ENCODE results near the gene NRSN1.

The NRSN1 gene, protein sequence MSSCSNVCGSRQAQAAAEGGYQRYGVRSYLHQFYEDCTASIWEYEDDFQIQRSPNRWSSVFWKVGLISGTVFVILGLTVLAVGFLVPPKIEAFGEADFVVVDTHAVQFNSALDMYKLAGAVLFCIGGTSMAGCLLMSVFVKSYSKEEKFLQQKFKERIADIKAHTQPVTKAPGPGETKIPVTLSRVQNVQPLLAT

DNA sequence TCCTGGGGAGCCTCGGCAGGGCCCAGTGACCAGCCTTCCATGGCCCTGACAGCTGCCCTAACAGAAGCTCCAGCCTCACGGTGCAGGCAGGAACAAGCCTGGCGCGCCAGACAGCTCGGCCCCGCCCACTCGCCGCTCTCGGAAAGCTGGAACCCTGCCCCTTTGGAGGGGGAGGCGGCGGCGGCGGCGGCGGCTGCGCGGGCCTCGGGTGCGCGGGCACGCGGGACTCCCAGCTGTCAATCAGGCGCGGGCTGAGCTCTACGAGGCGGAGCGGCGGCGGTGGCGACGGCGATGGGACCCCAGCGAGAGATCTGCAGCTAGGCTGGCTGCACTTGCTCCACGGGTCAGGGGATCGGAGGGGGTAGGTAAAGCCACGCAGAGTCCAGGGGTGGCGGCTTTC lies at the start of gene NRSN1:
Gene NRSN1 (plus strand): TSS at position 236 of the 400 bp plus-strand sequence. CDS start 8,113 bp downstream, outside the sequence.
- DNase-seq (ENCODE audit: low read depth in 3 of 3), result no peak

DNA sequence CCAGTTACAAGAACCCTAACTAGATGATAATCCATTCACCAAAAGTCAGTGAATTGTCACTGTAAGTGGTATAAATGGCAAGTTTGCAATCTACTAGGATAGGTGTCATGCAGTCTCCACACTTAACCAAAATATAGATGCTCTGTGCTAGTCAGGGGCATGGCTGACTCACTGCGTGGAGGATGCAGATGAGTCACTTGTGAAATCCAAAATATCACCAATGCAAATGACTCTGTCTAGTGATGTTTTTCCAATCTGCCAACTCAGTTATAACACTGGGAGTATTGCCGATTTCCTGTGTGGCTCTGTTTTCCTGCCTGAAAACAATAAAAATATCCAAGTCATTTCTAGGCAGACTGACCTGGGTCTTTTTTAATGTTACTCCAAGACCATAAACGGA lies 47.8 kb upstream of the NRSN1 start:
- DNase-seq (ENCODE audit: low read depth in 3 of 3), result no peak

DNA sequence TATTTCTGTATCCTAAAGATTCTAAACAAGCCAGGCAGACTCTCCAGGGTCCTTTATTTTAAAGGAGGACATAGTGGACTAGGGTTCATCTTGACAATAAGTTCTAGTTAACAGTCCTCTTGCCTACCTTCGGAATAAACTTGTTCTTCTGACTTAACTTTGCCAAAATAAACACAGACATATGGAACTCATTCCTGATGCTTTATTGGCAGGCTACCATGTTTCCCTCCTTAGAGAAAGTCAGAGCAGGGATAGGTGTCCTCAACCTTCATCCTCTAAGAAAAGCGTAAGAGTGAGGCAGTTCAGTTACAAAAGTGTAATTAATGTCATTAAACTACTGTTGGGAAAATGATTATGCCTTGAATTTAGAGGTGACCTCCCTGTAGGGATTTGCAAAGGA lies 46.9 kb upstream of the NRSN1 start:
- no peak for DNase-seq (ENCODE audit: low read depth in 3 of 3)

DNA sequence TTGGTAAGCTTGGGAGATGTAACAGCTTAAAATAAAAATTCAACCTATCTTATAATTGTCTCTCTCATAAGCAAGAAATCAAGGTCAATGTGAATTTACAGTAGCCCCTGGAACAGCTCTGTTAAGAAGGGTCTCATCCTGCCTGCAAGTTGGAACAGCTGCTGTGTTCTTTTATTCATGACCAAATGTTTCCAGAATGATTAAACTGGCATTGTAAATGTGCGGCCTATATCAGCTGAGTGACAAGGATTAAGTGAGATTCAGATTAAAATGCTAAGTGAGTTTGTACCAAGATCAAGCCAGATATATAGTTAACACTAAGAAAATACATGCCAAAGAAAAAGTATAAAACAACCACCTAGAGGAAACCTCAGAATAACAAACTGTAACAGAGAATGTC lies 45.3 kb upstream of the NRSN1 start:
- no peak for DNase-seq (ENCODE audit: low read depth in 3 of 3)

DNA sequence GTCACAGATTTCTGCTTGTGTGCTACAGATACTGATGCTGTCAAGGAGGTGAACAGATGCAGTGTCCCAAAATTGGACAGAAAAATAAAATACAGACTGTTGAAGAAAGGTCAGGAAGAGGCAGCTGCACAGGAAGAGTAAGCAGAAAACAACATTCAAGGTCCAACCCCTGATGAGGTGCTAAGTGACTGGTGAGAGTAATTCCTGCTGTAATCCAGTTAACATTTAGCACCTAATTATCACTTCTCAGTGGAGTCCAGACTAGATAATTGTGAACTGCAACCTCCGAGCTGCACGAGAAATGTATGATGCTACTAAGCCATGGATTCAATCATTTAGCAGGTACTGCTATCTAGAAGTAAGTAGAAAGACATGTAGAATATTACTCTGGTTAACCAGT lies 36.3 kb upstream of the NRSN1 start:
- DNase-seq (ENCODE audit: low read depth in 3 of 3), result no peak

DNA sequence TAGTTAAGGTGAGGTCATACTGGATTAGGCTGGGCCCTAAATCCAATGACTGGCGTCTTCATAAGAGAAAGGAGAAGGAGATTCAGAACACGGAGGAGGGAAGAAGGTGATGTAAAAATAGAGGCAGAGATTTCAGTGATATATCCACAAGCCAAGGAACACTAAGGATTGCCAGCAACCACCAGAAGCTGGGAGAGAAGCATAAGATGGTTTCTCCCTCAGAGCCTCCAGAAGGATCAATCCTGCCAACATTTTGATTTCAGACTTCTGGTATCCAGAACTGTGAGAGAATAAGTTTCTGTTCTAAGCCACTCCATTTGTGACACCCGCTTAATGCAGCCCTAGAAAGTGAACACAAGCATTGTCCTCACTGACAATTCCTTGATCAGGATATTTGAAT lies 33.6 kb upstream of the NRSN1 start:
- no peak for DNase-seq (ENCODE audit: low read depth in 3 of 3)

DNA sequence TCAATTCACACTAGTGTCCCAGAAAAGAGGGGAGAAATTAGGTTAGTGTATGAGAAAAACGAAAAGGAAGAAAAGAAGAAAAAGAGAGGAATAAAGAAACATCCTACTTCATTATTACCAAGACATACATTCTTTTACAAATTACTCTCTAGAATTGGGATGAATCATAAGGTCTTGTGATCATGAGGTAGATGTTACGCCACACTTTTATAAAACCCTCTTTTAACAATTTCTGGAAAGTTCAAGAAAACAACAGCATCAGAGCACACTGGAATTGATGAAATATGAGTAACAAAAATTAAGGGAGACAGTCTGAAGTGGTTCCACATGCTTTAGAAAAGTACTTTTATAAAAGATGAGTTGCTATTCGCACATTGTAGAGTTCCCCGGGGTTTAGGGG lies 32.6 kb upstream of the NRSN1 start:
- no peak for DNase-seq (ENCODE audit: low read depth in 3 of 3)

DNA sequence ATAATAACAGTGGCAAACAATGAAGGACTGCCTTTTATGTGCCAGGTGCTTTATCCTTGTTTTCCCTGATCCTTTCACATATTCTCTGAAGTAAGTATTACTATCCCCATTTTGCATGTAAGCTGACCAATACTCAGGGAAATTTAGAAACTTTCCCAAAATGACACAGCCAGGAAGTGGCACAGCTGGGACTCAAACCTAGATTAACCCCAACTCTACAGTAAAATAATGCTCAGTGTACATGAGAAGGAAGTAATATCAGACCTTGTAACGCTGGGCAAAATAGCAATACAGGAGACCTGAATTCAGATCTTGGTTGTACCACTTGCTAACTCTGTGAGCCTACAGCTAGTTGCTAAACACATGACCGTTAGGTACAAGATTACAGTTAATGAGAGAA lies 26.8 kb upstream of the NRSN1 start:
- no peak for DNase-seq (ENCODE audit: low read depth in 3 of 3)

DNA sequence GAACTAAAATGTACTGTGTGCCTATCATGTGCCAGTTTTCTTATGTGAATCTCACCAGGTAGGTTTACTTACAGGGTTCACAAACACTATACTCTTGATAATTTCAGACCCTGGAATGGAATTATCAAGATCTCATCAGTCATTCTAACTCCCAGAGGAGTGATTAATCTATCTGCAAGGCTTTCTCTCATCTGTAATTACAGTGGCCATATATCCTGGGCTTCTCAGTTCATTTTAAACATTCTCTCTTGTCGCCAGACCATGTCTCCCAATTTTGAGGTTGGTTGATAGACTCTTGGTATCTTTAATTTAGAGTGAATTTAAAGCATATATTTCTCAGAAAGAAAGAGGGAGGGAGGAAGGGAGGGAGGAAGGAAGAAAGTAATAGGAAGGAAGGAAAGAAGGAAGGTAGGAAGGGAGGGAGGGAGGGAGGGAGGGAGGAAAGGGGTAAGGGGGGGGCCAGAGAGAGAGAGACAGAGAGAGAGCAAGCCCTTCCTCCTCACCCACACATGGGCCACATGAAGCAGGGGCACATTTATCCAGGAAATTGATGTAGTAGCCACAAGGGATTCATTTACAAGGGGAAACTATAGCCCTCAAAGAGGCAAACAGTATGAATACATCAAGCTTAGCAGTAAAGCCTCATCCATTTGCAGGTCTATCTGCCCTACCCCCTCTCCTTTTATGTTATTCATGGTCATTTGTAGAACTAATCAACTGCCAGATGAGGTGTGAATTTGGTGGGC lies 25.8 kb upstream of the NRSN1 start:
- no peak for DNase-seq (ENCODE audit: low read depth in 3 of 3)

DNA sequence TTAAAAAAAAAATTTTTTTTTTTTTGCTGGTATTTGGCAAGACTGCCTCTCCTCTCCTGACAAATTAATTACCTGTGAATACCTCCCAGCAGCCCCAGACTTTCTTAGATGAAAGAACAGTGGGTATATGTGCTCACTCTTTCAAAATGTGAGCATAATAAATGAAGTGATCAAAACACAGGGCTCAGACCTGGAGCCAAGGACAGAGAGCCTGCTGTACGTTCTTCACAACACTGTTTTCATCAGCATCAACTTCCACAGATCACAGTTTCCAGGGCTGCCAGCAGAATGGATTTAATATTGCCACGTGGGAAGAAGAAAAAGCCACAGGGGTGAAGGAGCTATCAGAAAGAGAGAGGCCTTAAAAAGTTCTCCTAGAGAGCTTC lies 25.3 kb upstream of the NRSN1 start:
- DNase-seq (ENCODE audit: low read depth in 3 of 3), result no peak

DNA sequence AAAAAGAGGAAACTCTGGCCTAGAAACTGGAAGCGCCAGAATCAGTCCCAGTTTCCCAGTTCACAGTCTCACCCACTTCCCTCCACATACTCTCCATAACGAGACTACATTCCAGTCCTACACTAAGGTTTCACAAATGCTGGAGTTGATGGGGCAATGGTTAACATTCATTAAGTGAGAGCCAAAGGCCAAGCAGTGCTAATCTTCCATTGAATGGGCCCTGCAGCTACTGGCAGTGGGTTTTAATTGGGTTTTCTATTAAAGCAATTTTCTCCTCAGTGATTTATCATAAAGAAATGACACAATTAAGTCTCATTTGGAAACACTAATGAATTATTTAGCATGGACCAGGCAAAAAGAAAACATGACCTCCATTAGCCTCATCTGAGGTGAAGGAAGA lies 20.8 kb upstream of the NRSN1 start:
- no peak for DNase-seq (ENCODE audit: low read depth in 3 of 3)

DNA sequence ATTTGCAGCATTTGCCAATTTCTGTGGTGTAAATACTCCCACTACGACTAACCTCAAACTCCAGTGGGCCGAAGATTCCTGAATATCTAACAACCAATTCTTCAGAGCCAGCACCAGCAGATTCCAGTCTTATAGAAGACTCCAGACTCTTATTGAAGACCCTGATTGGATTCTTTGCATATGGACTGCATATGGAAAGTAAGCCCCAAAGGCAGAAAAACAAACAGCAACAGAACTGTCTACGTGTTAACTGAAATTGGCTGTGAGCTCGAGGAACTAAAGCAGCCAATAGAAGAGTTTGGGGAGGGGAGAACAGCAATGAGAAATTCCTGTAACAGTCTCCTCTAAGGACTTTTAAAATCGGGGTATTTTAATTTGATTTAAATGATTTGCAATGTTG lies 19.7 kb upstream of the NRSN1 start:
- DNase-seq (ENCODE audit: low read depth in 3 of 3), result no peak

DNA sequence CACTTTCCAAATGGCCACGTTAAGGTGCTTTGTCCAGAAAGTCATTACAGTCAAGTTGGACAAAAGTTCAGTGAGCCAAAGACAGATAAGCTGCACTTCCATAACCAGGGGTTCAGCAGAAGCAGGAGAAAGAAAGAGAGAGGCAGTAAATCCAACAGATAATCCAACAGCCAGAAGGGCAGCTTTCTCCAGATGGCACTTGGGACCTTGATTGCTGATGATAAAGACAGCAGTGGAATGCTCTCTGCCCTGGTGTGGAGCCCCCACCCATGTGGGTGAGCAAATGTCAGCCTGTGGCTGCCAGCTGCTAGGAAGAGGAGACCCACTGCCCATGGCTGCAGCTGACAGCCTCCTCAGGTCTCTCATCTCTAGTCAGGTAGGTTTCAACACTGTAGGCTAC lies 18.7 kb upstream of the NRSN1 start:
- no peak for DNase-seq (ENCODE audit: low read depth in 3 of 3)

DNA sequence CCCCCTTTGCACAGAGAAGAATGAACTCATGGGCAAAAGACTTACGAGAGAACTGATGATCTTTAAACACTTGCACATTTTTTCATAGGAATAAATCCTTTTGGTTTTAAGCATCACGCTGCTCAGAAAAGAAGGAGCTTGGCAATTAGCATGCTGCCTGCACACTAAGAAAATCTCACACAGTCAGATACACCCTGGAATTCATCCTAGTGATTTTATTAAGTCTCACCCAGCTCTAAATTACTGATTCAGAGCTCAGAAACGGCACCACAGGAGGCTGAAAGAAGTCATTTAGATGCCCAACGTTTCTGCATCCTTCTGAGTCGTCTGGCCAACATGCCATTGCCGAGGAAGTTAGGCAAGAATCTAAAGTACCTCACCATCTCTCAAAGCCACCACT lies 18.0 kb upstream of the NRSN1 start:
- DNase-seq (ENCODE audit: low read depth in 3 of 3), result no peak

DNA sequence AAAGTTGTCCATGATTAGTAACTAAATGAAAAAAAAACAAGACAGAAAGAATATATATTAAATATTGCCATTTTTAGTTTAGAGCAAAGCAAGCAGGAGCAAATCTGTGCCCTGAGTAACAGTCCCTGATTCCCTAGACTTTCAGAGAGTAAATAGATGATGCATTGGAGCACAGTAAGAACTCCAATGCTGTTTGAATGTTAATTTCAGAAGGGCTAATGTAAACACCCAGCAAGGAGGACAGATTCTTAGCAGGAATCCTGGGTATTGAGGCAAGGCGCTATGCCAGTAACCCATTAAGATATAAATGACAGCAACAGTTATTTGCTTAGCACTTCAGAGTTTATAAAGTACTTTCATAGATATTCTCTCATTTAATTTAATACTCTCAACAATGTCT lies 15.6 kb upstream of the NRSN1 start:
- DNase-seq (ENCODE audit: low read depth in 3 of 3), result no peak

DNA sequence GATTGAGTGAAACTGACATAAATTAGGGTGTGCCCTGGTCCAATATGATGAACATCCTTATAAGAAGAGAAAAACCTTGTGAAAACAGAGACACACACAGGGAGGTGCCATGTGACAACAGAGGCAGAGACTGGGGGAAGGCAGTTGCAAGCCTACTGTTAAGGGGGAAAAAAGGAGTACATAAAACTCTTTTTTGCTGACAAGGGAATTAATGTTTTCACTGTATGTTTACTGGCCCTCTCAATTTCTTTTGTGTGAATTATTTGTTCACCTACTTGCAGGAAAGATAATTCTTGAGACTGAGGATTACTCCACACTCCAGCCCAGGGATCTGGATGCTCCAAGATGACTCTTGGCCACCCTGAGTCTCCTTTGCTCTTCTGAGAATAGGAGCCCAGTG lies 12.1 kb upstream of the NRSN1 start:
- DNase-seq (ENCODE audit: low read depth in 3 of 3), result no peak

DNA sequence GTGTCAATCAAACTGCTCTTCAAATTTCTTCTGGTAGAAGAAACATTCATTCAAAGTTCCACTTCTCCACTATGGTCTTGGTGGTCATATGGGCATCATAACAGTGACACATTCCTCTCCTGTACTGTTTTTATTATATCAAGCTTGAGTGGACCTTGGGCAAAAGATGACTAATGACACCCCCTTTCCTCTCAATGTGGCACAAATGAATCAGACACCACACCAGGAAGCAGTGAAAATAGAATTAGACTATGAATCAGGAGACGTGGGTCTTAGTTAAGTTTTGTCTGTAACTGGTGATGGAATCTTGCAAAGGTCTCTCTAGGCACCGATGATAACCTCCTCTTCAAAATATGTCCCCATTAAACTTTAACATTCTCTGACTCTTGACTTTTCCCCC lies 9.0 kb upstream of the NRSN1 start:
- no peak for DNase-seq (ENCODE audit: low read depth in 3 of 3)

DNA sequence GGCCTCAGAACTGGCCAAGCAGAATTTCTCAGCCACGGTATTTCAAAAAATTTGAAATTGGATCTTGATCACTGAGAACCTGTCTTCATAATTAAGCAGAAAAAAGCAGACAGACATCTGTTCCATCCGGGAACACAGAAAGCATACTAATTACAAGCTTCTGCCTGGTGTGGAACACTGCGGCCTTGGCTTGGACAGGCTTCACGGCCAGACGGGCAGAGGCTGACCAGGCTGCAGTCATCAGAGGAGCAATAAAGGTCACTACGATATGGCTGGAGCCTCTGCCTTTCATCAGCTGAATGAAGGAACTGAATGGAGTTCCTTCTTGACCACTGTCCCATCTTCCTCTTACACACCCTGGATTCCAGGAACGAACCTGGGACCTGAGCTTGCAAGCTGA lies 3.9 kb upstream of the NRSN1 start:
- DNase-seq (ENCODE audit: low read depth in 3 of 3), result no peak

DNA sequence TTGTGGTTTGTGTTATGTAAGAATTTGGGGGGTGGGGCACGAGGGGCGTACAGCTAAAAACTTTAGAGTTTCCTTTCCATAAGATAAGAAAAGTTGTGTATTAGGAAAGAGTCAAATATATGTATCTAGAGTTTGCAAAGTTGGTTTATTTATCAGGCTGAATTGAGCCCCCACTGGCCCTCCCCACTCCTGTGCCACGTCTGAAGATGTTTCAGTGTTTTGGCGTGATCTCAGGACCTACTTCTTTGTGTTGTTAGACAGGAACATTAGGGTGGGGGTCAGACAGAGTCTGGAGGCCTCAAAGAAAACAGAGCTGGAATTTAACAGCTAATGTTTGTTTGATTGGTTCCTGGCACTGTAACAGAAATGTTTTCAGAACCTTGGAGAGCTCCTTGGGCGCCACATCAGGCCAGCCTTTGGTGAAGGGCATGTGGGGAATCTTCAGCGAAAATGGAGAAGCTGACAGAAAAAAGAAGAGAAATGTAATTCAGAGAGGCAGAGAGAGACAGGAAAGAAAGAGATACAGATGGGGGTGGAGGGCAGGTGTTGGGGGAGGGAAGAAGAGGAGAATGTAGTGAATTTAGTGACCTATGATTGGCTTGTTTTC lies 674 bp downstream of the NRSN1 start:
- no peak for DNase-seq (ENCODE audit: low read depth in 3 of 3)

DNA sequence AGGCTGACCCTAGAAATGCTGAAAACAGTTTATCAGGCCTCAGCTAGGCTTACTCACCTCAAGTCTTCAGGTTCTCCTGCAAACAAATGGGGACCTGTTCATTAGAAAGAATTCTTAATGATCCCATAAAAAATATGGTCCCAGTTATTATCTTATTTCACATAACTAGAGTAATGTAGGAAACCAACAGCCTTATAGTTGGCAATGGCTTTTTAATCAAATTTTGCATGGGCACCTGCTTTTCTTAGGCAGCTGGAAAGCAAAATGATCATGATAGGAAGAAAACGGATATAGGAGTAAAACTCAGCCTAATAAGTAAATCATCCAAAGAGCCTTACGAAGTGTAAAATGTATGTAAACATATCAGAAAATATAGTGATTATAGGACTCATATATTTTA lies 1.3 kb downstream of the NRSN1 start:
- no peak for DNase-seq (ENCODE audit: low read depth in 3 of 3)

DNA sequence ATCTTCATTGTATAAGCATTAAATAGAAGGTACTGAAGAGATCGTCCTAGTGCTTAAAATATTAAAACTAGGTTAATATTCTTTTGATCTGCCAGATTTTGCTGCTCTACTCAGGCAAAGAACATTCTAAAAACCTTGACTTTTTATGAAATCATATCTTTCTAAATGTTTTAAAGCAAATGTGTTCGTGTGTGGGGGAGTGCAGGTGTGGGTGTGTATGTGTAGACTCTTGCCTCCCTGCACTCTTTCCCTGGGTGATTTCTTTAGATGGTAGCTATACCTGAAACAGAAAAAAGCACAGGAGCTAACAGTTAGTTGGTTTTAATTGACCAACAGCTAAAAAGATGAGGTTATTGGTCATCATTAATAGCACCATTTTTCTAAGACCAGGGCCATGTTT lies 5.7 kb downstream of the NRSN1 start:
- DNase-seq (ENCODE audit: low read depth in 3 of 3), result no peak

DNA sequence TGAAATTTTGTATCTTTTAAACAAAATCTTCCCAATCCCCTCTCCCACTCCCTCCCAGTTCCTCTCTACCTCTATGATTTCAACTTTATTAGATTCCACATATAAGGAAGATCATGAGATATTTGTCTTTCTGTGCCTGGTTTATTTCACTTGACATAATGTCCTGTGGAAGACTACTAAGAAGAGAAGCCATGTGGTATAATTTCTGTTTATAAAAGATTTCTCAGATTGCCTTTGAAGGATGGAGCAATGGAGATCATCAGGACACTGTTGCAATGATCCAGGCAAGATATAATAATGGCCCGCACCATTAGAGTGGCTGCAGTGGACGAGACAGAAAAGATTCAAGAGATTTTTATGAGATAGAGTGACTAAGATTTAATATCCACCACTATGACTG lies 13.1 kb downstream of the NRSN1 start:
- no peak for DNase-seq (ENCODE audit: low read depth in 3 of 3)

DNA sequence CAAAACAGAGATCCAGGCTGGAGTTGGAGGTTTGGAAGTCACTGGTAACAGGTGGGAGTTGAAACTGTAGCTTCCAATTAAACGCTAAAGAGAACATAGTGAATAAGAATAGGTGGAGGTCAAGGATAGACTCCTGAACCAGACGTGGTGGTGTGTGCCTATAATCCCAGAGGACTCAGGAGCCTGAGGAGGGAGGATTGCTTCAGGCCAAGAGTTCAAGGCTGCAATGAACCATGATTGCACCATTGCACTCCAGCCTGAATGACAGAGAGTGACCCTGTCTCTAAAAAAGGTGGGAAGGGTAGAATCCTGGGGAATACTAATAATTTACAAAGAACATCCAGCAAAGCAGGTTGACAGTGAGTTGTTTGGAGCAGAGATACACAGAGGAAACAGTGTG lies 13.6 kb downstream of the NRSN1 start:
- DNase-seq (ENCODE audit: low read depth in 3 of 3), result no peak

DNA sequence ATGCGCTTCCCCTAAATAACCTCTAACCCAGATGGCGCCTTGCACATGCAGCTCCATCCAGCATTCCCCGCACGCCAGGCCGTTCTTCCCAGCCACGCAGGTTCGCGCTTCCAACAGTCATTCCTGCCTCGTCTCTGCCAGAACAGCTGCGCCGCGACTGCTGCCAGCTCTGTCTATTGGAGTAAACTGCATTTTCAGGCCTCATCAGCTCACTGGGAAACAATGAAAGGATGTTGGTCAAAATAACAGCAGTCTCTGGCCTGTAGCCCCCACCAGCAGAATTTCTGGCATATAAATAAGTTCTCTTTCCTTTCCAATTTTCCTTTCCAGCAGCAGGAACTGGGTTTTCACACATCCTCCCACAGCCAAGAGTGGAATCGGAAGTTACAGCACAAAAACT lies 14.6 kb downstream of the NRSN1 start:
- DNase-seq (ENCODE audit: low read depth in 3 of 3), result no peak
